Esophagus muscularis mucosa (tissue), 4 donors: Measurements from ENCODE around the gene ARID1B. TPM values are rescaled to one million over a fixed set of nuclear protein-coding genes. Genes with fewer than 3 reads are reported as not detected.

Experiments used
- DNase-seq: peaks from one replicate; pipeline ENCODE4 v3.0.0-alpha.2; 2017; ENCODE audit errors: extremely low spot score
- H3K27ac ChIP-seq, 4 donors: fragments of 200-600 bp; sonication (generic); replicated peaks in 1 of 4; 1 replicate in 3 of 4; 2 replicates in 1 of 4; pipeline ENCODE4 v1.5.1; 2016 to 2019; ENCODE audit warnings: mild to moderate bottlenecking in 1 of 4
- H3K27me3 ChIP-seq, 4 donors: fragments of 200-600 bp; sonication (generic); one replicate each; pipeline versions ENCODE4 v1.5.1 to v1.6.0; 2016 to 2019
- H3K36me3 ChIP-seq, 4 donors: fragments of 200-600 bp; sonication (generic); one replicate each; pipeline ENCODE4 v1.5.1; 2016 to 2019
- H3K4me1 ChIP-seq, 4 donors: fragments of 200-600 bp; sonication (generic); one replicate each; pipeline ENCODE4 v1.5.1; 2016 to 2019
- H3K4me3 ChIP-seq, 4 donors: fragments of 200-600 bp; sonication (generic); 1 replicate in 2 of 4; 2 replicates in 2 of 4; pipeline ENCODE4 v1.5.1; 2016 to 2019; ENCODE audit warnings: mild to moderate bottlenecking in 4 of 4, moderate library complexity in 1 of 4
- H3K9me3 ChIP-seq, 4 donors: fragments of 200-600 bp; sonication (generic); 1 replicate in 3 of 4; 2 replicates in 1 of 4; pipeline ENCODE4 v1.5.1; 2016 to 2019
- CTCF ChIP-seq, 3 experiments: fragments of 200-600 bp in 2 of 3; fragments of 450-650 bp in 1 of 3; sonication (generic) in 2 of 3; IDR thresholded peaks; one replicate each; pipeline ENCODE4 v1.5.1; 2017 to 2019; ENCODE audit warnings: antibody characterized with exemption in 3 of 3, mild to moderate bottlenecking in 2 of 3, moderate library complexity in 1 of 3
- EP300 ChIP-seq: sonication (generic); formaldehyde crosslinking; IDR thresholded peaks from one replicate; pipeline ENCODE4 v1.6.1; 2017; ENCODE audit warnings: antibody characterized with exemption
- POLR2A ChIP-seq: fragments of 450-650 bp; IDR thresholded peaks from one replicate; pipeline ENCODE4 v1.6.1; 2017; ENCODE audit warnings: antibody characterized with exemption, moderate library complexity, mild to moderate bottlenecking, low read depth
- POLR2AphosphoS5 ChIP-seq, 2 donors: sonication (generic); formaldehyde crosslinking; IDR thresholded peaks; one replicate each; pipeline ENCODE4 v1.6.1; 2017; ENCODE audit warnings: antibody characterized with exemption in 2 of 2
- WGBS: methylation state at CpG from one replicate; pipeline ENCODE4 v1.1.5; 2018; 5-methylcytosine and 5-hydroxymethylcytosine counted together
- intact Hi-C: fragments of 100-400 bp; cut with DNase I; formaldehyde crosslinking; loops from one replicate; pipeline ENCODE4 v1.15.1; 2023
- total RNA-seq, 4 donors: library from RNA; depleted of rRNA; stranded (reverse); fragments of >200 nt; gene quantifications; one replicate each; pipeline versions ENCODE4 v1.1.0 to v1.2.1, GENCODE V29; 2016

ARID1B gene
- total RNA-seq, 4 donors from 2014 or later, result 55.0 to 87.2 (median 72.7) TPM

GRCh38 chr6:156827382-156827781 lies 50.2 kb downstream of the ARID1B start:
- Histone ChIP-seq H3K36me3 (peaks cover 0 to 11% (median 2%) of the 10 kb centered on the region in 4 donors), H3K27me3 (no peaks in the 10 kb centered on the region), H3K4me3 (no peak overlapping the region), H3K4me1 (peaks cover 70 to 81% (median 72%) of the 10 kb centered on the region in 4 donors), H3K9me3 (no peaks in the 10 kb centered on the region), H3K27ac (peak overlapping the region; percentile 16 to 71 (median 64))
- DNase-seq, result no peak
- intact Hi-C loops, result no loop called here
- 56% methylated on average over 4 of the region's 4 CpGs for WGBS
- no peak for TF ChIP-seq CTCF (IDR thresholded peaks at IDR 0.05)
- no peak for TF ChIP-seq EP300

GRCh38 chr6:156828280-156828703 lies 51.1 kb downstream of the ARID1B start:
- Histone ChIP-seq H3K27me3 (no peaks in the 10 kb centered on the region), H3K9me3 (no peaks in the 10 kb centered on the region), H3K4me3 (no peak overlapping the region), H3K4me1 (peaks cover 71 to 81% (median 72%) of the 10 kb centered on the region in 4 donors), H3K27ac (peak overlapping the region; percentile 63 to 71 (median 64)), H3K36me3 (peaks cover 0 to 11% (median 2%) of the 10 kb centered on the region in 4 donors)
- intact Hi-C loops, result no loop called here
- no peak for DNase-seq
- no peak for TF ChIP-seq CTCF (IDR thresholded peaks at IDR 0.05)
- TF ChIP-seq POLR2AphosphoS5 (IDR thresholded peaks at IDR 0.05), result peak; percentile 24 to 42
- 49% methylated on average over 5 of the region's 5 CpGs for WGBS

GRCh38 chr6:156830126-156830525 lies 52.9 kb downstream of the ARID1B start:
- H3K4me1 ChIP-seq, result peaks cover 62 to 76% (median 69%) of the 10 kb centered on the region in 4 donors
- TF ChIP-seq EP300, result no peak
- no peak for TF ChIP-seq CTCF (IDR thresholded peaks at IDR 0.05)
- no peak for TF ChIP-seq POLR2A
- no peak for TF ChIP-seq POLR2AphosphoS5 (IDR thresholded peaks at IDR 0.05)
- H3K36me3 ChIP-seq, result peaks cover 0 to 11% (median 2%) of the 10 kb centered on the region in 4 donors
- 98% methylated on average over 9 of the region's 9 CpGs for WGBS
- no peaks in the 10 kb centered on the region for H3K27me3 ChIP-seq
- no peak overlapping the region for H3K27ac ChIP-seq
- intact Hi-C loops, result no loop called here
- DNase-seq, result peak; percentile 55
- no peaks in the 10 kb centered on the region for H3K9me3 ChIP-seq
- no peak overlapping the region for H3K4me3 ChIP-seq

GRCh38 chr6:156832231-156832647 lies 55.1 kb downstream of the ARID1B start:
- WGBS, result 30% methylated on average over 2 of the region's 2 CpGs
- Histone ChIP-seq H3K36me3 (peaks cover 0 to 17% (median 2%) of the 10 kb centered on the region in 4 donors), H3K27ac (peak overlapping the region; percentile 13 to 52 (median 28)), H3K27me3 (no peaks in the 10 kb centered on the region), H3K9me3 (no peaks in the 10 kb centered on the region), H3K4me3 (no peak overlapping the region), H3K4me1 (peaks cover 50 to 62% (median 57%) of the 10 kb centered on the region in 4 donors)
- intact Hi-C loops, result no loop called here
- DNase-seq, result no peak
- TF ChIP-seq POLR2AphosphoS5 (IDR thresholded peaks at IDR 0.05) (no peak), CTCF (IDR thresholded peaks at IDR 0.05) (no peak), POLR2A (no peak), EP300 (no peak)

GRCh38 chr6:156832669-156833068 lies 55.5 kb downstream of the ARID1B start:
- peaks cover 0 to 17% (median 2%) of the 10 kb centered on the region in 4 donors for H3K36me3 ChIP-seq
- no peaks in the 10 kb centered on the region for H3K9me3 ChIP-seq
- H3K27ac ChIP-seq, result peak overlapping the region; percentile 13 to 52 (median 28)
- H3K27me3 ChIP-seq, result no peaks in the 10 kb centered on the region
- H3K4me1 ChIP-seq, result peaks cover 45 to 60% (median 55%) of the 10 kb centered on the region in 4 donors
- intact Hi-C loops, result no loop called here
- no peak for TF ChIP-seq CTCF (IDR thresholded peaks at IDR 0.05)
- no peak for TF ChIP-seq EP300
- no peak for TF ChIP-seq POLR2AphosphoS5 (IDR thresholded peaks at IDR 0.05)
- TF ChIP-seq POLR2A, result no peak
- WGBS, result 36% methylated on average over 3 of the region's 3 CpGs
- H3K4me3 ChIP-seq, result no peak overlapping the region
- no peak for DNase-seq
